CMK (cell line): Measurements from ENCODE around the gene RAB3C.
A peak's percentile ranks its signal among the peaks of the same experiment; 100 is the strongest.
"Not testable (repeated sequence)": the region's sequence is repeated elsewhere in the genome, so short reads cannot be mapped to it uniquely, and the experiment has no call there.

Experiments
- DNase-seq: peaks from one replicate; pipeline ENCODE4 v3.0.0-alpha.2; 2010; ENCODE audit warnings: low read depth

Gene RAB3C

GRCh38 chr5:58602889-58603288 is 20.0 kb downstream of the RAB3C start:
- not testable (repeated sequence) for DNase-seq

- DNase-seq: no peak
Measured at GRCh38 chr5:58606064-58606463, 23.2 kb downstream of the RAB3C start.

GRCh38 chr5:58615972-58616371 is 33.1 kb downstream of the RAB3C start:
- no peak for DNase-seq

DNA sequence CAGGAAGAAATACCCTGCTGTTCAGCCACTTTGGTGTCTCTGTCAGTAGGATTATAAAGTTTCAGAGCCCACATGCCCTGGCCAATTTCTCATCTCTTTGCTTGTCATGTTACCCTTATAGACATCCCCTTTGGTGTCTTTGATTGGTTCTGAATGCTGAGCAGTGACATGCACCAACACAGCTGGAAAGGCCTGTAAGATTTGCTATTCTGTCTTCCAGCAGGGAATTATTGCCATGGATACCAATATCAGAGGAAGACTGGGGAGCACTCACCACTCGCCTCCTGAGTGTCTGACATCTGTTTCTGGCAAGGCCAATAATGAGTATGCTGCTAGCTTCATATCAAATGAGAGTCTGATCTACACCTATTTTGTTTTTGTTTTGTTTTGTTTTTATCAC is 34.4 kb downstream of the RAB3C start:
- no peak for DNase-seq

DNA sequence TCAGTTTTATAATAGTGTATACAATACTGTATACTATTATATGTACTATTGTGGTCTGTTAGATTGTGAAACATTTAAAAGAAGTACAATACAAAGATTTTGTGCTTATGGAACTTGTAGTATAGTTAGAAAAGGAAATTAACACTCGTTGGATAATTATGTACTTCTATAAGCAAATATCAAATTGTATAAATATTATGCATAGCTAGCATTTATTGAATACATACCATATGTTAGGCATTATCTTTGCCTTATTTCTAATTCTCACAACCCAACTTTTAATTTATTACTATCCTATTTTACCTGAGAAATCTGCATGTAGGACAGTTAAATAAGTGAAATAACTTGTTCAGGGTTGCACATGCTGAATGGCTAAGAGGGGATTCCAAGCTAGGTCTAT is 37.5 kb downstream of the RAB3C start:
- DNase-seq: no peak

GRCh38 chr5:58622936-58623871 is 40.3 kb downstream of the RAB3C start:
- DNase-seq: no peak

DNA sequence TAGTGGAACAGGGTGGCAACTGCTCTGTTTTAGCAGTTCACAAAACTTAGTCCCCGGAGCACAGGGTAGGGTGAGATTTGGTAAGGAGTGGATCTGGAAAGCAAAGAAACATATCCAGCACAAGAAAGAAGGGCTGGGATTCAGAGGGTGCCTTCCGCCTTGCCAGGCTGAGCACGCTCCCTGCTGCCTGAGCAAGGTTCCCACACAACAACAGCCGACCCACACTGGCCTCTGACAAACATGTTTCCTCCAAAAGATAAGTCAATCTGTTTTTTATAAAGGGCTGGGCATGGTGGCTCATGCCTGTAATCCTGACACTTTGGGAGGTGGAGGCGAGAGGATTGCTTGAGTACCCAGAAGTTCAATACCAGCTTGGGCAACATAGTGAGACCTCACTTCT is 45.8 kb downstream of the RAB3C start:
- DNase-seq: no peak

GRCh38 chr5:58629271-58630159 is 46.6 kb downstream of the RAB3C start:
- peak; percentile 25 for DNase-seq

DNA sequence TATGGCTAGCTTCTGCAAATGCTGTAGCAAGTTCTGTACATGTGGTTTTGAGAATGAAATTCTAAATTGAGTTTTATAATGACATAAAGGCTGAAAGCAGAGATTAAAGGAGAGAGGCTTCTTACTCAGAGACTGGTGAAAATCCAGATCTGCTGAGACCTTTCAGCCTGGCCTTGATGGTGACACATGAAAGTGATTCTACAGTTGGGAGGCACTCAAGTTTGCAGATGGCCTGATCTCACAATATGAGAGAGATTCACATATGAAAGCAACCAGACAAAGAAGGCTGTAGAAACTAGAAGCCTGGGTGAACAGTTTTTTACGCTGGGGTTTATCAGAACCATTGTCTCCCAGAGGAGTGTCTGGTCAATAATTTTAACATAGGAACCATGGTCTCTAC is 49.0 kb downstream of the RAB3C start:
- no peak for DNase-seq

GRCh38 chr5:58635416-58635815 is 52.5 kb downstream of the RAB3C start:
- DNase-seq: no peak

GRCh38 chr5:58640011-58640410 is 57.1 kb downstream of the RAB3C start:
- no peak for DNase-seq

GRCh38 chr5:58641533-58641932 is 58.7 kb downstream of the RAB3C start:
- DNase-seq: no peak

GRCh38 chr5:58648846-58649245 is 66.0 kb downstream of the RAB3C start:
- DNase-seq: no peak

DNA sequence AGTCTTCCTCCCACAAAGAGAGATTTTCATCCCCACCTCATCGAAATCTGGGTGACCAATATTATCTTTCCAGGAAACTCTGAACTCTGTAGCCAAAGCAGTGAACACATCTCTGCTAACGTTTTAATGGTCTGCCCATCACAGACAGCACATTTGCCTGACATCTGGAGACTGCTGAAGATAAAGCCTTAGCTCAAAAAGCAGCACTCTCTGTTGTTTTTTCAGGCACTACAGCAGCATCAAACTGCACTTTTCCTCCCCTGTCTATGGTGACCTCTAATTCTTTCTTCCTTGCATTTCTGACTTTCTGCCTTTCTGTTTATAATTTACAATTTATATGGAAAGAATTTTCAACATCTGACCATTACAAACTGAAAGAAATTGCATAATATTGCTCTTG is 66.8 kb downstream of the RAB3C start:
- DNase-seq: no peak

GRCh38 chr5:58653521-58653920 is 70.6 kb downstream of the RAB3C start:
- no peak for DNase-seq

- no peak for DNase-seq
Measured at GRCh38 chr5:58666141-58666540, 83.3 kb downstream of the RAB3C start.

DNA sequence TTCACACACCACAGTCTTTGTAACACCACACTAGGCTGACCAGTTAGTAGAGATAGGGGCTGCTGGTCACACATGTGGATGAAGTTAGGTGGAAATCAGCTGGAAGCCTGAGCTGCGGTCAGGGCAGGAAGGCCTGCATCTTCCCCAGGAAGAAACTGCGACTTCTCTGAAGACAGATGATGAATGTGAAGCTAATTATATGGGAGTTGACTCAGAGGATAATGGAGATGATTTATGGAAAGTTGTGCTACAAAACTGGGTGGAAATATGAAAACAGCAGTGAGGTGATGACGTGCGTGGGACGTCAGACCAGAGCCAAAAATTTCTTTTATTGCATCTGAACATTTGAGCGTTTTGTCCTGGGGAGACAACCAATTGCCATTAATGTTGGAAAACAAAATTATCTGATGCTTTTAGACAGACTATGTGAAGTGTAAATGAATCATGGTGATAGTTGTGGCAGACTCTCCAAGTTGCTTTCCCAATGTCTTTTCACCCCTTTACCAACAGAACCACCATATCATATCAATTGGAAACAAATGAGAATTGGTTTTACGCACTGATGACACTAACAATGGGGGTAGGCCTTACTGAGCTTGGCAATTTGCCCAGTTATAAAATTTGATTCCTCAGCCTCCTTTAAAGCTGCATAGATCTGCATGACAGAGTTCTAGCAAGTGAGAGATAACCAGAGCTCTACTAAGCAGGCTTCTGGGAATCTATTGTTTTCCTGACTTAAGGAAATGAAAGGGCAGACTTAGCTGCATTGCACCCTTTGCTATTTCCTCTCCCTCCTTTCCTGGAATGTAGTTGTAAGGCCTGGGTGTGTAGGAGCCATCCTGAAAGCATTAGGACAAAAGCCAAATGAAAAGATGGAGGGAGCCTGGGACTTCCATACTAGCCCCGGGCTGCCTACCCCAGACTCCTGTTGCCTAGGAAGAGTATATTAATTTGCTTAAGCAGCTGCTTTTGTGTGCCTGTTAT is 84.0 kb downstream of the RAB3C start:
- DNase-seq: peak; percentile 27

- DNase-seq: no peak
Measured at GRCh38 chr5:58670582-58670981, 87.7 kb downstream of the RAB3C start.

- no peak for DNase-seq
Measured at GRCh38 chr5:58671155-58671554, 88.3 kb downstream of the RAB3C start.

DNA sequence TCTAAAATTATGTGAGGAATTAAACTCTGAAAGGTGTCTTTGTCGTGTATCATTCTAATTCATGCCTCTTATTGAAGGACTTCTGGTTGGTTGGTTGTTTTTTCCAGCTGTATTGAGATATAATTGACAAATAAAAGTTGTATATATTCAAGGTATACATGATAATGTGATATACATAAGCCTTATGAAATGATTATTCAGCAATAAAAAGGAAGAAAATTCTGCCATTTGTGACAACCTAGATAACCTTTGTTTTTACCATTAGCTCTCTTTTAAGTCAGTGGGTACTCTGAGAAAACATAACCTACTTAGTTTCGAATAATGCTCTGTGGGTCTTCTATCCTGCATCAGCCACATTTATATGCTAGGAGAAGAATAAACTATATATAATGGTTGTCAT is 89.6 kb downstream of the RAB3C start:
- DNase-seq: no peak

- no peak for DNase-seq
Measured at GRCh38 chr5:58674070-58674469, 91.2 kb downstream of the RAB3C start.

GRCh38 chr5:58674711-58675110 is 91.8 kb downstream of the RAB3C start:
- no peak for DNase-seq
